ENCODE measurements around the gene ECT2L. TPM values are rescaled to one million over a fixed set of nuclear protein-coding genes. Genes with fewer than 3 reads are reported as not detected.
"Not testable (repeated sequence)": the region's sequence is repeated elsewhere in the genome, so short reads cannot be mapped to it uniquely, and the experiment has no call there.

Gene ECT2L
- total RNA-seq, 1 experiment from 2014 or later: not detected

- Histone ChIP-seq H3K36me3 (ENCODE audit: control insufficient read depth, insufficient read depth, low read length) (no peaks in the 10 kb centered on the region; the same call in 1 of the 2 replicates), H3K4me1 (0 out of 2 replicates have a peak, but pooled peaks cover 5% of the 10 kb centered on the region), H3K27me3 (replicated peaks; ENCODE audit: control insufficient read depth, insufficient read depth, low read length) (no peaks in the 10 kb centered on the region), H3K4me3 (ENCODE audit: low read depth, low read length) (no peak overlapping the region), H3K9me3 (no peaks in the 10 kb centered on the region)
- intact Hi-C loops (cut with micrococcal nuclease; ENCODE audit: unreplicated experiment): loop anchor here (5.0 kb wide), 1 partner anchor 109 kb away; no protein-coding TSS in a partner anchor
- Mint-ChIP-seq H3K9me3 (ENCODE audit: unreplicated experiment) (no peaks in the 10 kb centered on the region), H3K27ac (ENCODE audit: unreplicated experiment) (no peak overlapping the region), H3K27me3 (ENCODE audit: insufficient read depth, unreplicated experiment) (no peaks in the 10 kb centered on the region), H3K4me1 (ENCODE audit: low read depth, unreplicated experiment) (peaks cover 6% of the 10 kb centered on the region), H3K4me3 (ENCODE audit: unreplicated experiment) (no peak overlapping the region), H3K36me3 (ENCODE audit: insufficient read depth, unreplicated experiment) (peaks cover 29% of the 10 kb centered on the region)
- CTCF ChIA-PET: no interaction called here
- no peak for TF ChIP-seq CTCF (IDR thresholded peaks at IDR 0.05; ENCODE audit: insufficient read depth in 1 of 2, low read depth in 1 of 2, low read length in 1 of 2, severe bottlenecking in 1 of 2, unreplicated experiment in 1 of 2)
- DNase-seq: no peak
- POLR2A ChIA-PET: no interaction called here
- no TSS peak for BruUV-seq (replicated peaks)
Measured at GRCh38 chr6:138926579-138926978, 130.7 kb downstream of the ECT2L start.

- no peak for TF ChIP-seq CTCF (IDR thresholded peaks at IDR 0.05; ENCODE audit: insufficient read depth in 1 of 2, low read depth in 1 of 2, low read length in 1 of 2, severe bottlenecking in 1 of 2, unreplicated experiment in 1 of 2)
- Mint-ChIP-seq H3K27me3 (ENCODE audit: insufficient read depth, unreplicated experiment) (no peaks in the 10 kb centered on the region), H3K36me3 (ENCODE audit: insufficient read depth, unreplicated experiment) (peaks cover 29% of the 10 kb centered on the region), H3K4me1 (ENCODE audit: low read depth, unreplicated experiment) (no peaks in the 10 kb centered on the region), H3K27ac (ENCODE audit: unreplicated experiment) (no peak overlapping the region), H3K4me3 (ENCODE audit: unreplicated experiment) (no peak overlapping the region), H3K9me3 (ENCODE audit: unreplicated experiment) (peaks cover 4% of the 10 kb centered on the region)
- H3K36me3 ChIP-seq (ENCODE audit: control insufficient read depth, insufficient read depth, low read length): no peaks in the 10 kb centered on the region
- H3K4me1 ChIP-seq: no peaks in the 10 kb centered on the region
- ChIA-PET CTCF (no interaction called here), POLR2A (no interaction called here)
- no TSS peak for BruUV-seq (replicated peaks)
- DNase-seq: no peak
- intact Hi-C loops (cut with micrococcal nuclease; ENCODE audit: unreplicated experiment): no loop called here
- H3K27me3 ChIP-seq (replicated peaks; ENCODE audit: control insufficient read depth, insufficient read depth, low read length): no peaks in the 10 kb centered on the region
- no peaks in the 10 kb centered on the region for H3K9me3 ChIP-seq
- H3K4me3 ChIP-seq (ENCODE audit: low read depth, low read length): no peak overlapping the region
Measured at GRCh38 chr6:138931660-138932059, 135.8 kb downstream of the ECT2L start.

GRCh38 chr6:138936873-138937272 is 141.0 kb downstream of the ECT2L start:
- H3K36me3 ChIP-seq (ENCODE audit: control insufficient read depth, insufficient read depth, low read length); H3K27ac Mint-ChIP-seq (ENCODE audit: unreplicated experiment); H3K27me3 ChIP-seq (replicated peaks; ENCODE audit: control insufficient read depth, insufficient read depth, low read length); DNase-seq; H3K4me1 ChIP-seq; H3K27me3 Mint-ChIP-seq (ENCODE audit: insufficient read depth, unreplicated experiment); H3K4me1 Mint-ChIP-seq (ENCODE audit: low read depth, unreplicated experiment); CTCF ChIA-PET; H3K4me3 Mint-ChIP-seq (ENCODE audit: unreplicated experiment); intact Hi-C loops (cut with micrococcal nuclease; ENCODE audit: unreplicated experiment); H3K4me3 ChIP-seq (ENCODE audit: low read depth, low read length); H3K9me3 ChIP-seq; BruUV-seq (replicated peaks): not testable (repeated sequence)
- Mint-ChIP-seq H3K36me3 (ENCODE audit: insufficient read depth, unreplicated experiment) (peaks cover 45% of the 10 kb centered on the region), H3K9me3 (ENCODE audit: unreplicated experiment) (peaks cover 16% of the 10 kb centered on the region)
- POLR2A ChIA-PET: interaction anchor here (0.6 kb wide), 1 partner anchor 1080 kb away, joined by 3 read pairs; no protein-coding TSS in a partner anchor

All from Caco-2 (cell line).